Muscle of leg (tissue), 11 donors: Measurements from ENCODE around the gene GDPGP1. TPM values are rescaled to one million over a fixed set of nuclear protein-coding genes. Genes with fewer than 3 reads are reported as not detected.

Experiments
- DNase-seq: peaks from one replicate; pipeline ENCODE4 v3.0.0; 2013
- H3K27ac ChIP-seq: one replicate; pipeline ENCODE4 v1.5.1; 2013; ENCODE audit warnings: mild to moderate bottlenecking, low read length, control low read depth
- H3K27me3 ChIP-seq: one replicate; pipeline ENCODE4 v1.6.1; 2013; ENCODE audit warnings: low read length; ENCODE audit not compliant: control insufficient read depth, insufficient read depth
- H3K36me3 ChIP-seq: one replicate; pipeline ENCODE4 v1.6.1; 2013; ENCODE audit warnings: low read length; ENCODE audit not compliant: control insufficient read depth, insufficient read depth
- H3K4me1 ChIP-seq: one replicate; pipeline ENCODE4 v1.6.1; 2013; ENCODE audit warnings: low read length; ENCODE audit not compliant: control insufficient read depth, insufficient read depth
- H3K4me3 ChIP-seq: one replicate; pipeline ENCODE4 v1.5.1; 2013; ENCODE audit warnings: low read length, control low read depth
- H3K9me3 ChIP-seq: replicated peaks from 2 replicates; pipeline ENCODE4 v1.6.1; 2013; ENCODE audit warnings: low read depth, low read length; ENCODE audit not compliant: control insufficient read depth
- WGBS: methylation state at CpG from one replicate; pipeline ENCODE4 v1.1.5; 2013; ENCODE audit warnings: missing lambda C conversion rate; ENCODE audit not compliant: insufficient coverage; 5-methylcytosine and 5-hydroxymethylcytosine counted together
- polyA plus RNA-seq, 8 donors: library from polyadenylated mRNA; unstranded; fragments of 120-200 nt; gene quantifications; one replicate each; pipeline versions ENCODE4 v1.2.1 to v1.2.3, GENCODE V29; 2013; ENCODE audit warnings: inconsistent platforms in 1 of 8, low replicate concordance in 1 of 8; ENCODE audit not compliant: insufficient read length in 8 of 8, insufficient read depth in 1 of 8
- total RNA-seq: library from RNA; stranded (reverse); fragments of 120-200 nt; gene quantifications from one replicate; pipeline ENCODE4 v1.2.4, GENCODE V29; 2013

Gene GDPGP1
- total and polyA plus RNA-seq, 9 donors = 1.5 to 3.8 (median 2.7) TPM

DNA sequence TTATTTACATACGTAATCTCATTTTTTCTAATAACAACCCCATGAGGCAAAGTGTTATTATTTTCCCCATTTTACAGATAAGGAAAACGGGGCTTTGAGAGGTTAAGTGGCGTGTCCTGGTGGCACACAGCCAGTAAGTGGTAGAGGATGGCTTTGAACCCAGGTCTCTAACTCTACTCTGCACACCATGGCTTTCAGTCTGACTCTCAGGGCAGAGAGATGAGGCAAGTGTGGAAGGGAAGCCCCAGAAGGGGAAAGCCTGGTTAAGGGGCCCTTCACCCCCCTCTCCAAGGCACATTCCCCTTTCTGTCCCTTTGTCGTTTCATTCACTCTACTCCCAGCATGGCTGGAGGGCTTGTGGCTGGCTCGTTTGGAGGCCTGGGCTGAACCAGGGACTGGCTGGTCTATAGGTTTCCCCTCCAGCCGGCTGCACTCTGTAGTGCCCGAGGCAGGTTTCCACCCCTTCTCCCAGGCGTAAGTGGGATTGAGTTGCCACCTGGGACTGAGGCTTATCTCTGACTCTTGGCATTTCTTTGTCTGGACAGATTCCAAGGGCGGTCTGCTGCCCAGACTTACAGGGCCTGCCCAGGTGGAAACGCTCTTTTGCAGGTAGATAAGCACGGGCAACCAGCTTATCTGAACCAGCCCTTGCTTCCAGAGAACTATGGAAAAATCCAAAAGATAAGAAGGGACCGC is 20.7 kb upstream of the GDPGP1 start:
- H3K9me3 ChIP-seq = no peaks in the 10 kb centered on the region
- no peaks in the 10 kb centered on the region for H3K27me3 ChIP-seq
- H3K27ac ChIP-seq = no peak overlapping the region
- peaks cover 2% of the 10 kb centered on the region for H3K36me3 ChIP-seq
- DNase-seq = no peak
- peaks cover 5% of the 10 kb centered on the region for H3K4me1 ChIP-seq
- WGBS = 81% methylated on average over 7 of the region's 12 CpGs
- H3K4me3 ChIP-seq = no peak overlapping the region

DNA sequence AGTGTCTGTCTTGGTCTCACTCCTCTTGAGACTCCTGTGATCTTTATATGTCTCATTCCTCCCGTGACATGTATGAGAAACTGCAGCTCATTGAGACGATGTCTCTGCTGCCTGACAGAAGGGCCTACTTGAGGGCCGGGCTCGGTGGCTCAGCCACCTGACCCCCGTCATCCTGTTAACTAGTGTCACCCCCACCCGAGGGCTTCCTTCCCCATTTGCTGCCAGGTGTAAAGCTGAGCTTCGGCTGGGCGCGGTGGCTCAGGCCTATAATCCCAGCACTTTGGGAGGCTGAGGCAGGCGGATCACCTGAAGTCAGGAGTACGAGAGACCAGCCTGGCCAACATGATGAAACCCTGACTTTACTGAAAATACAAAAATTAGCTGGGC is 20.2 kb upstream of the GDPGP1 start:
- H3K27ac ChIP-seq = no peak overlapping the region
- no peak overlapping the region for H3K4me3 ChIP-seq
- peaks cover 3% of the 10 kb centered on the region for H3K36me3 ChIP-seq
- no peaks in the 10 kb centered on the region for H3K9me3 ChIP-seq
- no peaks in the 10 kb centered on the region for H3K27me3 ChIP-seq
- DNase-seq = no peak
- 87% methylated on average over 11 of the region's 11 CpGs for WGBS
- peaks cover 5% of the 10 kb centered on the region for H3K4me1 ChIP-seq

DNA sequence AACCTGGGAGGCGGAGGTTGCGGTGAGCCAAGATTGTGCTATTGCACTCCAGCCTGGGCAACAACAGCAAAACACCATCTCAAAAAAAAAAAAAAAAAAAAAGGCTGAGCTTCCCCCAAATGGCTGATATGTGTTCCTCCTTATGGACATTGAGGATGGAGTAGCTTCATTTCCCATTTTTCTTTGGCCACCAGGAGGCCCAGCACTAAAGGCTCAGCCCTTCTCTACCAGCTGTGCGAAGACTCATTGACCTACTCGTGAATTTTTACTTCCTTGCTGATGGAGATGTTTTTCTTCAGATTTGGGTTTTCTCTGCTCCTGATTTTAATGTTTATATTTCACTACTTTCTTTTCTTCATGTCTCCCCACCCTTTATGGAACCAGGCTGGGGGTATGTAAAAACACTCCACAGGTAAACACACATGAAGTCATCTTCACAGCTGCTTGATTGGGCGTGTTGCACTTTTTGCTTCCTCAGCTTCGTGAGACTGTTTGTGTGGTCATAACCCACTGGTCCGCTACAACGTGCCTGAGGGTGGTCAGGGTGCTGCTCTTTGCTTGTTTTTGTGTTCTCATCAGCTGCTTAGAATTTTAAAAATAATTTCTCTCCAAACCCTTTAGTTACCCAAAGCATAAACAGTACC is 19.3 kb upstream of the GDPGP1 start:
- Histone ChIP-seq H3K9me3 (no peaks in the 10 kb centered on the region), H3K27me3 (no peaks in the 10 kb centered on the region), H3K27ac (no peak overlapping the region), H3K36me3 (peaks cover 3% of the 10 kb centered on the region), H3K4me3 (no peak overlapping the region), H3K4me1 (peaks cover 5% of the 10 kb centered on the region)
- WGBS = 80% methylated on average over 1 of the region's 8 CpGs
- no peak for DNase-seq

DNA sequence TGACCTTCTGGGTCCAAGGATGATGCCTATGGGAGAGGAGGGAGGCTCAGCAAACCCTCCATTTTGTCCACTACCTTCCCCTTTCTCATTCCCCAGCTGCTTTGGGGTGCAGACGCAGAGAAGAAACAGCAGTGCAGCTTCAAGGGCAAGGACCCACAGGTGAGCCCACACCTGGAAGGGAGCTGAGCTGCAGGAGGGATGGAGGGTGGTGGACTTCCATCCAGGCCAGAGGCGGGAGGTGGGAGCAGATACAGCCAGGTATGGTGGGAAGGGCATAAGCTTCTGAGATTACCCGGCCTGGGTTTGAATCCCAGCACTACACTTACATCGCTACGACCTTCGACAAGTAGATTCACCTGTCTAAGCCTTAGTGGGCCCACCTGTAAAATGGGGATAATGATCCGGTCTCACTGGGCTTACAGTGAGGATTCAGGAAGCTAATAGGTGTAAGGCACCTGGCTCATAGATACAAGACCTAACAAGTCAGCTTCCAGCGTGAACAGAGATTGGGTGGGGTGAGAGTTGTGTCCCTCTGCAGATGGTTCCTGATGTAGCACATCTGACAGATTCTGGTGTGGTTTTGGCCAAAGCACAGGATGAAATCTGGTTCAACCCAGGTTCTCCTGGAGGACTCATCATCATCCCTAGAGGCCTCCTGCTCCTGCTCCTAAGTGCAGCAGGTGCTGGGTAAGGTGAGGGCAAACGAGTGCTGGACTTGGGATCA is 16.2 kb upstream of the GDPGP1 start:
- Histone ChIP-seq H3K9me3 (no peaks in the 10 kb centered on the region), H3K36me3 (peaks cover 3% of the 10 kb centered on the region), H3K27ac (no peak overlapping the region), H3K4me3 (no peak overlapping the region), H3K27me3 (no peaks in the 10 kb centered on the region), H3K4me1 (peaks cover 11% of the 10 kb centered on the region)
- 92% methylated on average over 3 of the region's 9 CpGs for WGBS
- DNase-seq = no peak

DNA sequence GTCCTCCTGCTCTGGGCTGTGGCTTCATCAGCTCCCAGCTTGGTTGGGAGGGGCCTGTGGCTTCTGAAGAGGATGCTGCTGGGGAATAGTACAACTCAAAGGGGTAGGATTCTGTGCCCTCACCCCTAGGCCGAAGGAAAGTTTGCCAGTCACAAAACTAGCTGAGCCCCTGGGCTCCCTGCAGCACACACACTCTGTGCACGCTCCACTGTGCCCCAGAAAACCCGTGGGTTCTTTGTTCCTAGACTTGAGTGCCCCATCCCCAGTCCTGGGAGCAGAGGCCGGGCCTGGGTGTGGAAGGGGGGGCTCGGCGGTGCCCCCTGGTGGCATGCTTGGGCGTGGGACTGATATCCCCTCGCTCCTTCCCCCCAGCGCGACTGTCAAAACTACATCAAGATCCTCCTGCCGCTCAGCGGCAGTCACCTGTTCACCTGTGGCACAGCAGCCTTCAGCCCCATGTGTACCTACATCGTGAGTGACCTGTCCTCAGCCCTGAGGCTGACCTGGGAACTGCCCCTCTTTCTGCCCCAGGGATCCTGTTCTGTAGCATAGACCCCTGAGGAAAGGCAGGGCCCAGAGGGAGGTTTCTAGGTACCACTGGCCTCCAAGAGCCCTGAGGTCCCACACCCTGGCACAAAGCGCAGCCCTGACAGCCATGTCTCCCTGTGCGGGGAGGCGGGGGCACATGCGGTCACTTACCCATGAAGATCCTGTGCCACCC is 14.4 kb upstream of the GDPGP1 start:
- H3K27ac ChIP-seq = no peak overlapping the region
- WGBS = 66% methylated on average over 12 of the region's 17 CpGs
- DNase-seq = peak; percentile 27

DNA sequence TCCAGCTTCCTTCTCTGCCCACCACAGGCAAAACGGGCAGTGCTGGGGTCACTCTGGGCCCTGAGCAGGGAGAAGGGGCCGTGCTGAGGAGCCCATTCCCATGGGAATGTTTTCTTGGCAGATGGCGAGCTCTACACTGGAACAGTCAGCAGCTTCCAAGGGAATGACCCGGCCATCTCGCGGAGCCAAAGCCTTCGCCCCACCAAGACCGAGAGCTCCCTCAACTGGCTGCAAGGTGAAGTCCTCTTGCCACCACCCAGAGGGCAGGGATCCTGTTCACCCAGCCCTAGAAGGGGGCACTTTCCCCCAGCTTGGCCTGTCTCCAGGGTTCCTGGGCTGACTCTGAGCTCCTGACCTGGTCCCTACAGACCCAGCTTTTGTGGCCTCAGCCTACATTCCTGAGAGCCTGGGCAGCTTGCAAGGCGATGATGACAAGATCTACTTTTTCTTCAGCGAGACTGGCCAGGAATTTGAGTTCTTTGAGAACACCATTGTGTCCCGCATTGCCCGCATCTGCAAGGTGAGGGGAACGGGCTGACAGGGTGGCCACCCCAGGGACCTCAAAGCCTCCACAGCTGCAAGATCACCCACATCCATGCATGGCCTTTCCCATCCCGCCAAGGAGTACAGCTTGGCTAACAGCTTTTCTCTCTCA is 12.6 kb upstream of the GDPGP1 start:
- no peak overlapping the region for H3K4me3 ChIP-seq
- H3K36me3 ChIP-seq = peaks cover 26% of the 10 kb centered on the region
- 45% methylated on average over 12 of the region's 14 CpGs for WGBS
- peak; percentile 84 for DNase-seq
- H3K27me3 ChIP-seq = no peaks in the 10 kb centered on the region
- H3K27ac ChIP-seq = no peak overlapping the region
- H3K4me1 ChIP-seq = peaks cover 7% of the 10 kb centered on the region
- no peaks in the 10 kb centered on the region for H3K9me3 ChIP-seq

More for the DNA sequence above, 14.4 kb upstream of the GDPGP1 start:
- Histone ChIP-seq H3K4me3 (no peak overlapping the region), H3K9me3 (no peaks in the 10 kb centered on the region), H3K4me1 (peaks cover 7% of the 10 kb centered on the region), H3K36me3 (peaks cover 14% of the 10 kb centered on the region), H3K27me3 (no peaks in the 10 kb centered on the region)

DNA sequence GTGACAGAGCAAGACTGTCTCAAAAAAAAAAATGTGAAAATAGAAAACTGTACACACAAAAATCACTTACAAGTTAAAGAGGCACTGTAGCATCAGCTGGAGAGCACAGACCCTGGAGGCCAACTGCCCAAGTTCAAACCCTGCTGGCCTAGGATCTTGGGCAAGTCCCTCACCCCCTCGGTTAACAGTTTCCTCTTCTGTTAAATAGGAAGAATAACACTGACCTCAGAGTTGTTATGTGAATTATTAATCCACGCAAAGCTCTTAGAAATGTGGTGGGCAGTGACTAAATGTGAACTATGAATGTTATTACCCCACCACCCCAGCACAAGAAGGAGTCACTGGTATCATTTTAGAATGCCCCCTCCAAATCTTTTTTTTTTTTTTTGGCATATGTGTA is 11.5 kb upstream of the GDPGP1 start:
- Histone ChIP-seq H3K4me1 (peaks cover 7% of the 10 kb centered on the region), H3K27me3 (no peaks in the 10 kb centered on the region), H3K36me3 (peaks cover 30% of the 10 kb centered on the region), H3K27ac (no peak overlapping the region), H3K9me3 (no peaks in the 10 kb centered on the region), H3K4me3 (no peak overlapping the region)
- DNase-seq = no peak
- WGBS = no CpG with 5 or more reads among the region's 2 CpGs

DNA sequence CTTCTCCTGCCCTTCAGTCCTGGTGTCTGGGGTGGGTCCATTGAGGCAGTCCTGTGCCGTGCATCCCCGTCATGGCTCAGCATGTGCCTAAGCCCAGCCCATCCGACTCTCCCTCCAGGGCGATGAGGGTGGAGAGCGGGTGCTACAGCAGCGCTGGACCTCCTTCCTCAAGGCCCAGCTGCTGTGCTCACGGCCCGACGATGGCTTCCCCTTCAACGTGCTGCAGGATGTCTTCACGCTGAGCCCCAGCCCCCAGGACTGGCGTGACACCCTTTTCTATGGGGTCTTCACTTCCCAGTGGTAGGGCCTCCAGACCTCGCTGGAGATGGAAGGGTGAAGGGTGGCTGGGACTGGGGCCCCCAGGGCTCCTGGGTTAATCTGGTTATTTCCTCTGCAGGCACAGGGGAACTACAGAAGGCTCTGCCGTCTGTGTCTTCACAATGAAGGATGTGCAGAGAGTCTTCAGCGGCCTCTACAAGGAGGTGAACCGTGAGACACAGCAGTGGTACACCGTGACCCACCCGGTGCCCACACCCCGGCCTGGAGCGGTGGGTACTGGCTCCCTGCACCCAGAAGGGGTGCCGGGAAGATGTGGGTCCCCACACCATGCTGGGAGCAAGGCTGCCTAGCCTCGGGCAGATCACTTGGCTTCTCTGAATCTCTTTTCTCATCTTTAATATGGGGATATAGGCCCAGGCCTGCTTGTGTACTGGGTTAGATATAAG is 10.4 kb upstream of the GDPGP1 start:
- Histone ChIP-seq H3K36me3 (peaks cover 37% of the 10 kb centered on the region), H3K27me3 (no peaks in the 10 kb centered on the region), H3K4me1 (peaks cover 7% of the 10 kb centered on the region), H3K27ac (no peak overlapping the region), H3K4me3 (no peak overlapping the region), H3K9me3 (no peaks in the 10 kb centered on the region)
- no peak for DNase-seq
- WGBS = 94% methylated on average over 18 of the region's 22 CpGs

DNA sequence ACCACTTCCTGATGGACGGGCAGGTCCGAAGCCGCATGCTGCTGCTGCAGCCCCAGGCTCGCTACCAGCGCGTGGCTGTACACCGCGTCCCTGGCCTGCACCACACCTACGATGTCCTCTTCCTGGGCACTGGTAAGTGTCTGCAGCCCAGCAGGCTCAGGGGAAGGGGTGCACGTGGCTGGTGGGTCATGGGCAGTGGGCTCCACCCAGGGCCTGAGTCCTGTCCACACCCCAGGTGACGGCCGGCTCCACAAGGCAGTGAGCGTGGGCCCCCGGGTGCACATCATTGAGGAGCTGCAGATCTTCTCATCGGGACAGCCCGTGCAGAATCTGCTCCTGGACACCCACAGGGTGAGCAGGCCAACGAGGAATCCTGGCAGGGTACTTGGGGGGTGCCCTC is 9.0 kb upstream of the GDPGP1 start:
- no peaks in the 10 kb centered on the region for H3K27me3 ChIP-seq
- peaks cover 45% of the 10 kb centered on the region for H3K36me3 ChIP-seq
- no peaks in the 10 kb centered on the region for H3K9me3 ChIP-seq
- WGBS = 89% methylated on average over 16 of the region's 17 CpGs
- DNase-seq = no peak
- H3K27ac ChIP-seq = no peak overlapping the region
- H3K4me1 ChIP-seq = peaks cover 7% of the 10 kb centered on the region
- no peak overlapping the region for H3K4me3 ChIP-seq
